GM19023 (cell line): ENCODE measurements around the gene ADTRP.

Experiments
- ATAC-seq: cut with Tn5 transposase; IDR thresholded peaks from one replicate; pipeline ENCODE4 v1.9.1; 2021; ENCODE audit warnings: mild to moderate bottlenecking, moderate library complexity; ENCODE audit not compliant: unreplicated experiment

Gene ADTRP

GRCh38 chr6:11665604-11666326 lies 112.8 kb downstream of the ADTRP start:
- ATAC-seq, result no peak
